ENCODE measurements around the gene FOXP1.

FOXP1 gene

DNA sequence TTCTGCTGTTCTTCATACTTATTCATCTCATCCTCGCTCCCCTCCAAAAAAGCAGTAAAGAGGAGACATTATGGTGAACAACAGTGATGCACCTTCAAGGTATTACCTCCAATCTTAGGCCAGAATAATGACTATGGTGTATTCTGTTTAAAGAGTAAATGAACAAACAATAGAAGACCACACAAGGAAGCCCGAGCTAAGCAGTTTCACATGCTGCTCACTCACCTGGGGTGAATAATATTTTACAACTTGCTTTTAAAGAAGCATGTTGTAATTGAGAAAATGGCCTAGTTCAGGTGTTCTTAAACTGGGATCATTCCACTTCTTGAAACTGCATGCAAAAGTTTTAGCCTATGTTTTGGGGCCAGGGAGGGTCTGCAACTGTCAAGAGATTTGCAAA is 581.2 kb downstream of the FOXP1 start:
- no peak for ATAC-seq (ENCODE audit: low read depth)
- Histone ChIP-seq H3K4me3 (ENCODE audit: severe bottlenecking) (no peak overlapping the region), H3K27ac (ENCODE audit: poor library complexity, severe bottlenecking) (no peak overlapping the region), H3K9me3 (ENCODE audit: severe bottlenecking) (no peaks in the 10 kb centered on the region), H3K36me3 (ENCODE audit: low read depth) (peaks cover 29% of the 10 kb centered on the region), H3K4me1 (ENCODE audit: insufficient read depth, poor library complexity, severe bottlenecking) (peaks cover 26% of the 10 kb centered on the region), H3K27me3 (ENCODE audit: insufficient read depth, poor library complexity, severe bottlenecking) (no peaks in the 10 kb centered on the region)
- TF ChIP-seq CTCF (IDR thresholded peaks at IDR 0.05; ENCODE audit: poor library complexity, severe bottlenecking), result no peak
- DNase-seq (ENCODE audit: low spot score), result no peak

- Histone ChIP-seq H3K9me3 (ENCODE audit: severe bottlenecking) (no peaks in the 10 kb centered on the region), H3K36me3 (ENCODE audit: low read depth) (peaks cover 34% of the 10 kb centered on the region), H3K4me1 (ENCODE audit: insufficient read depth, poor library complexity, severe bottlenecking) (peaks cover 16% of the 10 kb centered on the region), H3K27me3 (ENCODE audit: insufficient read depth, poor library complexity, severe bottlenecking) (no peaks in the 10 kb centered on the region), H3K27ac (ENCODE audit: poor library complexity, severe bottlenecking) (no peak overlapping the region), H3K4me3 (ENCODE audit: severe bottlenecking) (no peak overlapping the region)
- DNase-seq (ENCODE audit: low spot score) (no peak), ATAC-seq (ENCODE audit: low read depth) (no peak)
- no peak for TF ChIP-seq CTCF (IDR thresholded peaks at IDR 0.05; ENCODE audit: poor library complexity, severe bottlenecking)
Measured at GRCh38 chr3:71001303-71001830, 582.2 kb downstream of the FOXP1 start.

- Histone ChIP-seq H3K27ac (ENCODE audit: poor library complexity, severe bottlenecking) (no peak overlapping the region), H3K9me3 (ENCODE audit: severe bottlenecking) (no peaks in the 10 kb centered on the region), H3K27me3 (ENCODE audit: insufficient read depth, poor library complexity, severe bottlenecking) (no peaks in the 10 kb centered on the region), H3K4me3 (ENCODE audit: severe bottlenecking) (no peak overlapping the region), H3K4me1 (ENCODE audit: insufficient read depth, poor library complexity, severe bottlenecking) (peaks cover 14% of the 10 kb centered on the region), H3K36me3 (ENCODE audit: low read depth) (peaks cover 34% of the 10 kb centered on the region)
- no peak for TF ChIP-seq CTCF (IDR thresholded peaks at IDR 0.05; ENCODE audit: poor library complexity, severe bottlenecking)
- DNase-seq (ENCODE audit: low spot score) (no peak), ATAC-seq (ENCODE audit: low read depth) (no peak)
Measured at GRCh38 chr3:71000483-71000882, 583.0 kb downstream of the FOXP1 start.

- Histone ChIP-seq H3K9me3 (ENCODE audit: severe bottlenecking) (no peaks in the 10 kb centered on the region), H3K4me3 (ENCODE audit: severe bottlenecking) (no peak overlapping the region), H3K27ac (ENCODE audit: poor library complexity, severe bottlenecking) (no peak overlapping the region), H3K27me3 (ENCODE audit: insufficient read depth, poor library complexity, severe bottlenecking) (no peaks in the 10 kb centered on the region), H3K4me1 (ENCODE audit: insufficient read depth, poor library complexity, severe bottlenecking) (peaks cover 14% of the 10 kb centered on the region), H3K36me3 (ENCODE audit: low read depth) (peaks cover 34% of the 10 kb centered on the region)
- DNase-seq (ENCODE audit: low spot score) (no peak), ATAC-seq (ENCODE audit: low read depth) (peak; percentile 59; the same call in 2 of the 3 replicates)
- TF ChIP-seq CTCF (IDR thresholded peaks at IDR 0.05; ENCODE audit: poor library complexity, severe bottlenecking), result no peak
Measured at GRCh38 chr3:70999730-71000129, 583.8 kb downstream of the FOXP1 start.

GRCh38 chr3:70996082-70996481 is 587.4 kb downstream of the FOXP1 start:
- Histone ChIP-seq H3K36me3 (ENCODE audit: low read depth) (peaks cover 34% of the 10 kb centered on the region), H3K27me3 (ENCODE audit: insufficient read depth, poor library complexity, severe bottlenecking) (no peaks in the 10 kb centered on the region), H3K4me1 (ENCODE audit: insufficient read depth, poor library complexity, severe bottlenecking) (peaks cover 18% of the 10 kb centered on the region), H3K4me3 (ENCODE audit: severe bottlenecking) (no peak overlapping the region), H3K27ac (ENCODE audit: poor library complexity, severe bottlenecking) (no peak overlapping the region), H3K9me3 (ENCODE audit: severe bottlenecking) (no peaks in the 10 kb centered on the region)
- no peak for TF ChIP-seq CTCF (IDR thresholded peaks at IDR 0.05; ENCODE audit: poor library complexity, severe bottlenecking)
- no peak for ATAC-seq (ENCODE audit: low read depth)
- no peak for DNase-seq (ENCODE audit: low spot score)
